ENCODE results near the gene ATXN3L. TPM values are rescaled to one million over a fixed set of nuclear protein-coding genes. Genes with fewer than 3 reads are reported as not detected.

The ATXN3L gene
- total and polyA plus RNA-seq, 2 of the 8 experiments (the other 6 are each of a cell fraction or from before 2014, with no cell fraction given), result not detected

GRCh38 chrX:13369256-13370030 lies 49.6 kb upstream of the ATXN3L start:
- Histone ChIP-seq H2AFZ (ENCODE audit: low read length) (no peak overlapping the region), H2BK12ac (ENCODE audit: low read depth, low read length) (no peak overlapping the region), H3K4me3 (ENCODE audit: extremely low read depth in 1 of 4, insufficient read depth in 2 of 4, low read depth in 3 of 4, low read length in 4 of 4) (no peak overlapping the region), H3K79me1 (ENCODE audit: low read depth, low read length) (no peaks in the 10 kb centered on the region), H3K9ac (replicated peaks in 1 of 4; ENCODE audit: extremely low read depth in 1 of 4, low read depth in 3 of 4, low read length in 3 of 4) (no peak overlapping the region), H2BK120ac (replicated peaks; ENCODE audit: low read depth, low read length) (no peak overlapping the region), H4K20me1 (replicated peaks in 1 of 2; ENCODE audit: control insufficient read depth in 1 of 2, insufficient read depth in 2 of 2, low read length in 2 of 2) (no peaks in the 10 kb centered on the region), H3K4me1 (replicated peaks in 1 of 4; ENCODE audit: control insufficient read depth in 3 of 4, insufficient read depth in 4 of 4, low read length in 3 of 4) (no peaks in the 10 kb centered on the region), H3K23ac (ENCODE audit: insufficient read length) (no peak overlapping the region), H3K4ac (replicated peaks; ENCODE audit: insufficient read length, low read depth, low read length) (no peak overlapping the region), H3K23me2 (ENCODE audit: low read depth, low read length) (no peaks in the 10 kb centered on the region), H4K5ac (ENCODE audit: insufficient read length, low read depth, low read length) (no peak overlapping the region), H3K56ac (replicated peaks; ENCODE audit: insufficient read length, low read depth, low read length) (no peak overlapping the region), H2BK20ac (ENCODE audit: low read length) (no peak overlapping the region), H3K9me3 (ENCODE audit: insufficient read depth in 2 of 2, low read depth in 1 of 2, low read length in 1 of 2) (no peaks in the 10 kb centered on the region), H2AK5ac (ENCODE audit: low read depth, low read length) (no peak overlapping the region), H3K27ac (ENCODE audit: low read depth, low read length) (no peak overlapping the region), H4K91ac (replicated peaks; ENCODE audit: insufficient read length, low read length) (no peak overlapping the region), H3K14ac (ENCODE audit: insufficient read length) (no peak overlapping the region), H3K4me2 (ENCODE audit: insufficient read depth in 1 of 2, low read depth in 2 of 2, low read length in 2 of 2) (no peak overlapping the region; a peak in 1 of 4 replicates), H3K36me3 (ENCODE audit: control insufficient read depth in 2 of 4, insufficient read depth in 4 of 4, low read length in 3 of 4) (no peaks in the 10 kb centered on the region), H3K79me2 (ENCODE audit: control insufficient read depth in 1 of 2, insufficient read depth in 2 of 2, low read length in 2 of 2) (no peaks in the 10 kb centered on the region), H3K18ac (ENCODE audit: extremely low read depth, low read length) (no peak overlapping the region), H2BK15ac (ENCODE audit: low read length) (no peak overlapping the region), H3K27me3 (replicated peaks in 1 of 4; ENCODE audit: control insufficient read depth in 3 of 4, extremely low read depth in 1 of 4, insufficient read depth in 3 of 4, low read length in 3 of 4) (no peaks in the 10 kb centered on the region), H2BK5ac (ENCODE audit: low read depth, low read length) (no peak overlapping the region), H4K8ac (ENCODE audit: extremely low read depth, insufficient read depth, low read length) (no peak overlapping the region)
- WGBS, 2 experiments (ENCODE audit: extremely low coverage in 1 of 2, insufficient coverage in 1 of 2, insufficient read length in 1 of 2, insufficient replicate concordance in 2 of 2, low coverage in 1 of 2, low lambda C conversion rate in 2 of 2, missing lambda C conversion rate in 1 of 2), result 83% methylated on average over 3 of the region's 3 CpGs; no CpG with 5 or more reads in 1 of the 2 experiments
- DNase-seq (ENCODE audit: low read depth in 1 of 2, low spot score in 2 of 2), result no peak
- no peak for FAIRE-seq
- ChIA-PET CTCF (ENCODE audit: partially characterized antibody) (no interaction called here), POLR2A (ENCODE audit: partially characterized antibody) (interaction anchor here (0.9 kb wide), 1 partner anchor 10 kb away, joined by 3 read pairs; no protein-coding TSS in a partner anchor)
- TF ChIP-seq CTCF (IDR thresholded peaks at IDR 0.05; ENCODE audit: control extremely low read depth in 1 of 3, insufficient read depth in 1 of 3, low read depth in 1 of 3, low read length in 3 of 3) (no peak), SUZ12 (IDR thresholded peaks at IDR 0.05; ENCODE audit: low read length) (no peak), SP2 (IDR thresholded peaks at IDR 0.05; ENCODE audit: low read length) (no peak), CREB1 (IDR thresholded peaks at IDR 0.05) (no peak), POLR2AphosphoS5 (IDR thresholded peaks at IDR 0.05; ENCODE audit: low read depth, low read length) (no peak), SIRT6 (IDR thresholded peaks at IDR 0.05; ENCODE audit: low read length) (no peak), GTF2F1 (IDR thresholded peaks at IDR 0.05; ENCODE audit: borderline replicate concordance, low read depth, low read length) (no peak), TBP (IDR thresholded peaks at IDR 0.05; ENCODE audit: low read depth, low read length) (no peak), KDM4A (IDR thresholded peaks at IDR 0.05; ENCODE audit: low read depth, low read length, severe bottlenecking) (no peak), NRF1 (IDR thresholded peaks at IDR 0.05; ENCODE audit: low read depth, low read length) (no peak), CHD1 (IDR thresholded peaks at IDR 0.05; ENCODE audit: low read depth, low read length) (no peak), BCL11A (IDR thresholded peaks at IDR 0.05; ENCODE audit: low read depth in 2 of 2, low read length in 2 of 2) (no peak)
